ENCODE results near the gene EMX1. TPM values are rescaled to one million over a fixed set of nuclear protein-coding genes. Genes with fewer than 3 reads are reported as not detected.
A peak's percentile ranks its signal among the peaks of the same experiment; 100 is the strongest.

EMX1 gene
- total and polyA plus RNA-seq, 2 of the 13 experiments (the other 11 are each of a cell fraction or from before 2014, with no cell fraction given), result 0.62 to 4.9 TPM

- TF ChIP-seq ZBTB14 (CRISPR knock-in tag; IDR thresholded peaks at IDR 0.05) (no peak), ZZZ3 (CRISPR knock-in tag; IDR thresholded peaks at IDR 0.05; ENCODE audit: borderline replicate concordance) (0 out of 2 replicates have a peak, but pooled peaks have one; percentile 62), YEATS2 (CRISPR knock-in tag; IDR thresholded peaks at IDR 0.05; ENCODE audit: borderline replicate concordance) (peak; percentile 45; the same call in 1 of the 2 replicates), MAFF (IDR thresholded peaks at IDR 0.05; ENCODE audit: low read depth, low read length) (no peak), ZNF879 (CRISPR knock-in tag; IDR thresholded peaks at IDR 0.05) (0 out of 2 replicates have a peak, but pooled peaks have one; percentile 19), SMAD1 (CRISPR knock-in tag; IDR thresholded peaks at IDR 0.05; ENCODE audit: borderline replicate concordance, low read depth) (no peak), ZBTB34 (CRISPR knock-in tag; IDR thresholded peaks at IDR 0.05) (peak; percentile 84), THAP7 (CRISPR knock-in tag; IDR thresholded peaks at IDR 0.05) (no peak; the same call in 1 of the 2 replicates), TOE1 (CRISPR knock-in tag; IDR thresholded peaks at IDR 0.05) (no peak), JDP2 (CRISPR knock-in tag; IDR thresholded peaks at IDR 0.05; ENCODE audit: borderline replicate concordance) (no peak; the same call in 1 of the 2 replicates), GZF1 (CRISPR knock-in tag; IDR thresholded peaks at IDR 0.05) (peak; percentile 79), HNRNPL (IDR thresholded peaks at IDR 0.05; ENCODE audit: low read depth, low read length) (no peak), ELK4 (CRISPR knock-in tag; IDR thresholded peaks at IDR 0.05; ENCODE audit: borderline replicate concordance) (no peak), ZNF292 (CRISPR knock-in tag; IDR thresholded peaks at IDR 0.05; ENCODE audit: borderline replicate concordance, low read depth) (no peak), ZBTB1 (CRISPR knock-in tag; IDR thresholded peaks at IDR 0.05; ENCODE audit: borderline replicate concordance) (0 out of 2 replicates have a peak, but pooled peaks have one; percentile 46), FIP1L1 (IDR thresholded peaks at IDR 0.05; ENCODE audit: borderline replicate concordance, insufficient read depth, low read depth, low read length) (no peak), KDM5B (CRISPR knock-in tag; IDR thresholded peaks at IDR 0.05; ENCODE audit: borderline replicate concordance) (peak; percentile 80; the same call in 1 of the 2 replicates), SMC3 (IDR thresholded peaks at IDR 0.05; ENCODE audit: low read length) (no peak), RARA (CRISPR knock-in tag; IDR thresholded peaks at IDR 0.05) (no peak), NCOA1 (CRISPR knock-in tag; IDR thresholded peaks at IDR 0.05) (peak; percentile 27; the same call in 1 of the 2 replicates), HMGA1 (CRISPR knock-in tag; conservative IDR thresholded peaks at IDR 0.05) (no peak)
- TF ChIP-seq, protein P1, sequence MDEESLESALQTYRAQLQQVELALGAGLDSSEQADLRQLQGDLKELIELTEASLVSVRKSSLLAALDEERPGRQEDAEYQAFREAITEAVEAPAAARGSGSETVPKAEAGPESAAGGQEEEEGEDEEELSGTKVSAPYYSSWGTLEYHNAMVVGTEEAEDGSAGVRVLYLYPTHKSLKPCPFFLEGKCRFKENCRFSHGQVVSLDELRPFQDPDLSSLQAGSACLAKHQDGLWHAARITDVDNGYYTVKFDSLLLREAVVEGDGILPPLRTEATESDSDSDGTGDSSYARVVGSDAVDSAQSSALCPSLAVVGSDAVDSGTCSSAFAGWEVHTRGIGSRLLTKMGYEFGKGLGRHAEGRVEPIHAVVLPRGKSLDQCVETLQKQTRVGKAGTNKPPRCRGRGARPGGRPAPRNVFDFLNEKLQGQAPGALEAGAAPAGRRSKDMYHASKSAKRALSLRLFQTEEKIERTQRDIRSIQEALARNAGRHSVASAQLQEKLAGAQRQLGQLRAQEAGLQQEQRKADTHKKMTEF (CRISPR knock-in tag; IDR thresholded peaks at IDR 0.05), result peak; percentile 69; the same call in 1 of the 2 replicates
These were observed 1.2 kb upstream of the EMX1 start (continued) for GRCh38 chr2:72915907-72916742.

All from HepG2 (cell line).